ENCODE measurements around the gene CLIP2. TPM values are rescaled to one million over a fixed set of nuclear protein-coding genes. Genes with fewer than 3 reads are reported as not detected.

CLIP2 gene
- total RNA-seq, 1 experiment from 2014 or later, result 21.6 TPM

DNA sequence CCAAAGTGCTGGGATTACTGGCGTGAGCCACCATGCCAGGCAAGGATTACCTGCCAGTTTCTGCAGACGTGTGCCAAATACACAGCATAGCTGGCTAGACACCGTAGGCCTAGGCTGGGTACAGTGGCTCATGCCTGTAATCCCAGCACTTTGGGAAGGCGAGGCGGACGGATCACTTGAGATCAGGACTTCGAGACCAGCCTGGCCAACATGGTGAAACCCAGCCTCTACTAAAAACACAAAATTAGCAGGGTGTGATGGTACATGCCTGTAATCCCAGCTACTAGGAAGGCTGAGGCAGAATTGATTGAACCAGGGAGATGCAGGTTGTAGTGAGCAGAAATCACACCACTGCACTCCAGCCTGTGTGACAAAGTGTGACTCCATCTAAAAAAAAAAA, 35.9 kb upstream of the CLIP2 start:
- no peak overlapping the region for H3T11ph ChIP-seq (ENCODE audit: low read length)

More for the DNA sequence above, 35.9 kb upstream of the CLIP2 start:
- Histone ChIP-seq H4K20me1 (ENCODE audit: control insufficient read depth, insufficient read depth, insufficient read length) (no peaks in the 10 kb centered on the region), H3K27me3 (ENCODE audit: insufficient read depth, low read length) (no peaks in the 10 kb centered on the region), H3K79me1 (ENCODE audit: insufficient read depth, low read depth, low read length, poor library complexity, severe bottlenecking) (peaks cover 4% of the 10 kb centered on the region), H3K56ac (ENCODE audit: insufficient read length, low read depth, low read length) (no peak overlapping the region), H4K5ac (ENCODE audit: insufficient read length, low read depth, low read length) (no peak overlapping the region), H3K9ac (ENCODE audit: extremely low read depth, insufficient read length, low read length) (peak overlapping the region; percentile 94), H3K23me2 (ENCODE audit: insufficient read length, low read depth, low read length, poor library complexity, severe bottlenecking) (peaks cover 7% of the 10 kb centered on the region), H3K4me1 (ENCODE audit: insufficient read depth, low read length) (no peaks in the 10 kb centered on the region; the same call in 1 of the 2 replicates), H2BK15ac (ENCODE audit: low read depth, low read length) (no peak overlapping the region), H4K8ac (replicated peaks; ENCODE audit: insufficient read length, low read depth, low read length) (no peak overlapping the region), H3K79me2 (ENCODE audit: insufficient read depth, low read length) (peaks cover 5% of the 10 kb centered on the region; the same call in 1 of the 2 replicates), H2BK20ac (ENCODE audit: low read depth, low read length, poor library complexity, severe bottlenecking) (no peak overlapping the region), H3K14ac (ENCODE audit: insufficient read depth, low read length) (no peak overlapping the region), H3K18ac (ENCODE audit: insufficient read length, low read depth, low read length) (no peak overlapping the region), H4K91ac (ENCODE audit: insufficient read length, low read depth, low read length) (no peak overlapping the region), H3K23ac (ENCODE audit: insufficient read length, low read depth, low read length) (no peak overlapping the region), H3K9me3 (ENCODE audit: control insufficient read depth, low read depth, low read length) (no peaks in the 10 kb centered on the region), H2BK12ac (ENCODE audit: insufficient read length, low read depth, low read length) (no peak overlapping the region), H2BK5ac (ENCODE audit: insufficient read length, low read length) (no peak overlapping the region), H2AK5ac (ENCODE audit: insufficient read length, low read length) (no peak overlapping the region), H2AFZ (ENCODE audit: low read length) (no peak overlapping the region), H3K4me2 (ENCODE audit: insufficient read depth, insufficient read length, low read length) (peak overlapping the region; percentile 49), H2BK120ac (ENCODE audit: low read depth, low read length, poor library complexity, severe bottlenecking) (no peak overlapping the region), H3K4ac (ENCODE audit: low read depth, low read length) (no peak overlapping the region), H3K27ac (ENCODE audit: insufficient read length, low read depth, low read length) (no peak overlapping the region)
- H3K9me3 Mint-ChIP-seq, result no peaks in the 10 kb centered on the region
- no CpG with 5 or more reads among the region's 7 CpGs for WGBS (ENCODE audit: extremely low coverage, insufficient read length, low lambda C conversion rate)
- TF ChIP-seq, protein P1, sequence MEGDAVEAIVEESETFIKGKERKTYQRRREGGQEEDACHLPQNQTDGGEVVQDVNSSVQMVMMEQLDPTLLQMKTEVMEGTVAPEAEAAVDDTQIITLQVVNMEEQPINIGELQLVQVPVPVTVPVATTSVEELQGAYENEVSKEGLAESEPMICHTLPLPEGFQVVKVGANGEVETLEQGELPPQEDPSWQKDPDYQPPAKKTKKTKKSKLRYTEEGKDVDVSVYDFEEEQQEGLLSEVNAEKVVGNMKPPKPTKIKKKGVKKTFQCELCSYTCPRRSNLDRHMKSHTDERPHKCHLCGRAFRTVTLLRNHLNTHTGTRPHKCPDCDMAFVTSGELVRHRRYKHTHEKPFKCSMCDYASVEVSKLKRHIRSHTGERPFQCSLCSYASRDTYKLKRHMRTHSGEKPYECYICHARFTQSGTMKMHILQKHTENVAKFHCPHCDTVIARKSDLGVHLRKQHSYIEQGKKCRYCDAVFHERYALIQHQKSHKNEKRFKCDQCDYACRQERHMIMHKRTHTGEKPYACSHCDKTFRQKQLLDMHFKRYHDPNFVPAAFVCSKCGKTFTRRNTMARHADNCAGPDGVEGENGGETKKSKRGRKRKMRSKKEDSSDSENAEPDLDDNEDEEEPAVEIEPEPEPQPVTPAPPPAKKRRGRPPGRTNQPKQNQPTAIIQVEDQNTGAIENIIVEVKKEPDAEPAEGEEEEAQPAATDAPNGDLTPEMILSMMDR (conservative IDR thresholded peaks at IDR 0.05), result no peak
- peak overlapping the region; percentile 95 to 99 for H3K4me3 Mint-ChIP-seq
- H3K27me3 Mint-ChIP-seq (ENCODE audit: low read depth), result no peaks in the 10 kb centered on the region
- H3K4me1 Mint-ChIP-seq, result peaks cover 0 to 12% of the 10 kb centered on the region in 2 experiments; a peak in 2 of 4 replicates
- no peak for DNase-seq
- peaks cover 30 to 43% (median 41%) of the 10 kb centered on the region in 3 experiments; a peak in 6 of 7 replicates for H3K36me3 Mint-ChIP-seq (ENCODE audit: insufficient read depth in 1 of 3, low read depth in 3 of 3)
- H3K27ac Mint-ChIP-seq, result peak overlapping the region in 2 of 3 experiments; percentile 99 to 100; a peak in 3 of 7 replicates

All from H9 (cell line).